ENCODE data around the gene CAST. TPM values are rescaled to one million over a fixed set of nuclear protein-coding genes. Genes with fewer than 3 reads are reported as not detected.

The CAST gene
- total RNA-seq, 2 experiments from 2014 or later = 40.5 to 90.1 TPM

- intact Hi-C loops (cut with micrococcal nuclease; ENCODE audit: unreplicated experiment) = no loop called here
- Histone ChIP-seq H3K9me3 (ENCODE audit: low read length) (no peaks in the 10 kb centered on the region), H3K36me3 (ENCODE audit: insufficient read depth, low read length) (peaks cover 33% of the 10 kb centered on the region), H3K4me2 (ENCODE audit: low read length) (no peak overlapping the region), H2AFZ (ENCODE audit: low read length) (no peak overlapping the region), H3K4me1 (ENCODE audit: insufficient read depth, low read length, poor library complexity, severe bottlenecking) (no peaks in the 10 kb centered on the region), H3K4me3 (ENCODE audit: low read depth, low read length, poor library complexity, severe bottlenecking) (no peak overlapping the region), H3K79me2 (ENCODE audit: insufficient read depth, low read depth, low read length) (no peaks in the 10 kb centered on the region), H4K20me1 (ENCODE audit: insufficient read depth, low read length) (no peaks in the 10 kb centered on the region), H3K9me2 (ENCODE audit: insufficient read depth, low read length) (no peaks in the 10 kb centered on the region), H3K27ac (ENCODE audit: low read depth, low read length, poor library complexity, severe bottlenecking) (no peak overlapping the region)
- CTCF ChIA-PET (ENCODE audit: unreplicated experiment) = no interaction called here
- TF ChIP-seq CTCF (conservative IDR thresholded peaks at IDR 0.05; ENCODE audit: low read length) = no peak
- DNase-seq (ENCODE audit: low spot score) = no peak
- POLR2A ChIA-PET = no interaction called here
- no TSS peak for BruUV-seq (replicated peaks)
Observed at GRCh38 chr5:96745025-96745424, 82.8 kb downstream of the CAST start.

DNA sequence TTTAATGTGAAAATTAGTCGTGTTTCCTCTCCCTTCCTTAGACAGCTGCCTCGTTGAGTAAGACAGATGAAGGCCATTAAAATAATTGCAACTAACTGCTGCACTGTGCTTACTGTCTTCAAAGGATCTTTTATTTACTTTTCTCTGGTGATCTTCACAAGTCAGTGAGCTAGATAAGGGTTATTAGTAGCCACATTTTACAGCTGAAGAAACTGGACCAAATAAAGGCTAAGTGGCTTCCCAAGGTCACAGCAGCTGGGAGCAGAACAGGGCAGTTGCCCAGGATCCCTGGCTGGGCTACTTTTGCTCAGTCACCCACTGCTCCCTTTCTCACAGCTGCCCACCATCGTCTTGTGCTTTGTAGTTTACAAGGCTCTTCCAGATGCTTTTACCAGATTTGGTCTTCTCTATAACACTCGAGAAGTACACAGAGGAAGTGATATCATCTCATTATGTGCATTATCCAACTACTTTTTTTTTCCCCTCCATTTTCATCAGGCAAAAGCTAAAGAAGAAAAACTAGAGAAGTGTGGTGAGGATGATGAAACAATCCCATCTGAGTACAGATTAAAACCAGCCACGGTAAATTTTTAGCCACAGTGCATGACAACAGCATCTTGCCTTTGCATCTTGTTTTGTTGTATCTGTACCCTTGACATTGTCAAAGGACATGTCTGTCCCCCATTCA lies 83.8 kb downstream of the CAST start:
- Histone ChIP-seq H2AFZ (ENCODE audit: low read length) (no peak overlapping the region), H3K79me2 (ENCODE audit: insufficient read depth, low read depth, low read length) (no peaks in the 10 kb centered on the region), H3K36me3 (ENCODE audit: insufficient read depth, low read length) (peaks cover 33% of the 10 kb centered on the region), H3K4me2 (ENCODE audit: low read length) (no peak overlapping the region), H3K4me3 (ENCODE audit: low read depth, low read length, poor library complexity, severe bottlenecking) (no peak overlapping the region), H3K4me1 (ENCODE audit: insufficient read depth, low read length, poor library complexity, severe bottlenecking) (no peaks in the 10 kb centered on the region), H3K9me3 (ENCODE audit: low read length) (no peaks in the 10 kb centered on the region), H3K27ac (ENCODE audit: low read depth, low read length, poor library complexity, severe bottlenecking) (no peak overlapping the region), H4K20me1 (ENCODE audit: insufficient read depth, low read length) (no peaks in the 10 kb centered on the region), H3K9me2 (ENCODE audit: insufficient read depth, low read length) (no peaks in the 10 kb centered on the region)
- DNase-seq (ENCODE audit: low spot score) = no peak
- TF ChIP-seq CTCF (conservative IDR thresholded peaks at IDR 0.05; ENCODE audit: low read length) (no peak), EZH2phosphoT487 (IDR thresholded peaks at IDR 0.05; ENCODE audit: borderline replicate concordance, low read depth, low read length) (no peak)
- BruUV-seq (replicated peaks) = no TSS peak
- intact Hi-C loops (cut with micrococcal nuclease; ENCODE audit: unreplicated experiment) = no loop called here
- CTCF ChIA-PET (ENCODE audit: unreplicated experiment) = no interaction called here
- POLR2A ChIA-PET = no interaction called here

DNA sequence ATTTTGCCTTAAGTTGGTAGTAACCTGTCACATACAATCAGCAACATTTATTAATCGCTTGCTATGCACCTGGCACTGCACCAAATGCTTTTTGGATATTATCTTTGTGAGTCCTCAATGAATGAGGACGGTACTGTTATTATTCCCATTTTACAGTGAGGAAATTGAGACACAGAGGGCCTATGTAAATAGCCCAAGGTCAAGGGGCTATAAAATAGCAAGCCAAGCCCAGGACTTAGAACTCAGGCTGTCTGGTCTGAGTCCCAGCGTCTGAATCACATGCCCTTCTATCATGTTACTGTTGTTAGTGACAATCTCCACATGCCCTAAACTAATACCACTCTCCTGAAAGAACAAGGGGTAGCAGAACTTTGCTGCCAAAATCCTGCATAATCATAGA lies 85.5 kb downstream of the CAST start:
- BruUV-seq (replicated peaks) = no TSS peak
- DNase-seq (ENCODE audit: low spot score) = no peak
- intact Hi-C loops (cut with micrococcal nuclease; ENCODE audit: unreplicated experiment) = no loop called here
- Histone ChIP-seq H3K36me3 (ENCODE audit: insufficient read depth, low read length) (peaks cover 20% of the 10 kb centered on the region), H3K4me1 (ENCODE audit: insufficient read depth, low read length, poor library complexity, severe bottlenecking) (no peaks in the 10 kb centered on the region), H3K9me2 (ENCODE audit: insufficient read depth, low read length) (no peaks in the 10 kb centered on the region), H3K79me2 (ENCODE audit: insufficient read depth, low read depth, low read length) (no peaks in the 10 kb centered on the region), H2AFZ (ENCODE audit: low read length) (no peak overlapping the region), H3K27ac (ENCODE audit: low read depth, low read length, poor library complexity, severe bottlenecking) (no peak overlapping the region), H3K4me3 (ENCODE audit: low read depth, low read length, poor library complexity, severe bottlenecking) (no peak overlapping the region), H3K4me2 (ENCODE audit: low read length) (no peak overlapping the region), H4K20me1 (ENCODE audit: insufficient read depth, low read length) (no peaks in the 10 kb centered on the region), H3K9me3 (ENCODE audit: low read length) (no peaks in the 10 kb centered on the region)
- ChIA-PET POLR2A (interaction anchor here (0.5 to 1.1 kb wide), 4 partner anchors 38 to 414 kb away, joined by 3 to 4 read pairs (median 4); no protein-coding TSS in a partner anchor), CTCF (ENCODE audit: unreplicated experiment) (no interaction called here)
- TF ChIP-seq CTCF (conservative IDR thresholded peaks at IDR 0.05; ENCODE audit: low read length) (no peak), EZH2phosphoT487 (IDR thresholded peaks at IDR 0.05; ENCODE audit: borderline replicate concordance, low read depth, low read length) (no peak)

Measured in OCI-LY7 (cell line).